ENCODE measurements around the gene DOCK9.
A peak's percentile ranks its signal among the peaks of the same experiment; 100 is the strongest.

The DOCK9 gene

GRCh38 chr13:98942997-98943396 lies 34.9 kb downstream of the DOCK9 start:
- DNase-seq = no peak

GRCh38 chr13:98942485-98942884 lies 35.4 kb downstream of the DOCK9 start:
- DNase-seq = no peak

GRCh38 chr13:98941536-98941935 lies 36.3 kb downstream of the DOCK9 start:
- no peak for DNase-seq

GRCh38 chr13:98941126-98941525 lies 36.7 kb downstream of the DOCK9 start:
- no peak for DNase-seq

GRCh38 chr13:98940325-98941001 lies 37.4 kb downstream of the DOCK9 start:
- no peak for DNase-seq

GRCh38 chr13:98939660-98940191 lies 38.1 kb downstream of the DOCK9 start:
- no peak for DNase-seq

- DNase-seq = no peak
Observed at GRCh38 chr13:98938801-98939200, 39.1 kb downstream of the DOCK9 start.

- no peak for DNase-seq
Observed at GRCh38 chr13:98937911-98938381, 39.9 kb downstream of the DOCK9 start.

GRCh38 chr13:98934243-98934642 lies 43.6 kb downstream of the DOCK9 start:
- no peak for DNase-seq

- no peak for DNase-seq
Observed at GRCh38 chr13:98930151-98930591, 47.7 kb downstream of the DOCK9 start.

GRCh38 chr13:98927951-98928927 lies 49.6 kb downstream of the DOCK9 start:
- peak; percentile 39 for DNase-seq

GRCh38 chr13:98925949-98926348 lies 51.9 kb downstream of the DOCK9 start:
- DNase-seq = no peak

- DNase-seq = no peak
Observed at GRCh38 chr13:98923641-98924397, 54.0 kb downstream of the DOCK9 start.

- DNase-seq = no peak
Observed at GRCh38 chr13:98922306-98922705, 55.6 kb downstream of the DOCK9 start.

- DNase-seq = no peak
Observed at GRCh38 chr13:98921786-98922185, 56.1 kb downstream of the DOCK9 start.

GRCh38 chr13:98921015-98921580 lies 56.8 kb downstream of the DOCK9 start:
- DNase-seq = no peak

GRCh38 chr13:98919566-98919965 lies 58.3 kb downstream of the DOCK9 start:
- DNase-seq = no peak

GRCh38 chr13:98918771-98919170 lies 59.1 kb downstream of the DOCK9 start:
- no peak for DNase-seq

GRCh38 chr13:98917116-98917515 lies 60.7 kb downstream of the DOCK9 start:
- no peak for DNase-seq

- no peak for DNase-seq
Observed at GRCh38 chr13:98916403-98916802, 61.5 kb downstream of the DOCK9 start.

- DNase-seq = no peak
Observed at GRCh38 chr13:98915981-98916380, 61.9 kb downstream of the DOCK9 start.

- no peak for DNase-seq
Observed at GRCh38 chr13:98915563-98915962, 62.3 kb downstream of the DOCK9 start.
